ENCODE data around the gene EPHB3.

GRCh38 chr3:184601576-184602371 lies 40.2 kb downstream of the EPHB3 start:
- TF ChIP-seq CTCF (IDR thresholded peaks at IDR 0.05) (no peak), POLR2A (IDR thresholded peaks at IDR 0.05) (no peak), EP300 (IDR thresholded peaks at IDR 0.05) (no peak)
